Measurements from ENCODE around the gene PSMA8. TPM values are rescaled to one million over a fixed set of nuclear protein-coding genes. Genes with fewer than 3 reads are reported as not detected.
"Not testable (repeated sequence)": the region's sequence is repeated elsewhere in the genome, so short reads cannot be mapped to it uniquely, and the experiment has no call there.

Gene PSMA8
- total and polyA plus RNA-seq, 4 donors: 0.14 TPM; not detected in 3

- H3K9ac ChIP-seq (ENCODE audit: low read depth in 1 of 2, low read length in 2 of 2): no peak overlapping the region
- 80% methylated on average over 5 of the region's 5 CpGs for WGBS
- no peaks in the 10 kb centered on the region for H3K9me3 ChIP-seq (ENCODE audit: control insufficient read depth in 4 of 4, low read length in 3 of 4)
- H3K36me3 ChIP-seq (ENCODE audit: control insufficient read depth in 4 of 4, insufficient read depth in 3 of 4, low read depth in 1 of 4, low read length in 3 of 4): no peaks in the 10 kb centered on the region
- no peak for DNase-seq (ENCODE audit: low spot score)
- TF ChIP-seq MAX (IDR thresholded peaks at IDR 0.05) (no peak), YY1 (IDR thresholded peaks at IDR 0.05) (no peak), HNF4A (conservative IDR thresholded peaks at IDR 0.05) (no peak), GABPA (IDR thresholded peaks at IDR 0.05 in 1 of 2, conservative IDR thresholded peaks at IDR 0.05 in 1 of 2) (no peak), ZBTB33 (IDR thresholded peaks at IDR 0.05) (no peak), EGR1 (IDR thresholded peaks at IDR 0.05; ENCODE audit: low read depth in 2 of 2) (no peak), REST (IDR thresholded peaks at IDR 0.05) (no peak), CTCF (IDR thresholded peaks at IDR 0.05; ENCODE audit: low read depth, low read length, missing input control) (no peak), RAD21 (IDR thresholded peaks at IDR 0.05) (no peak)
- no peaks in the 10 kb centered on the region for H3K4me1 ChIP-seq (ENCODE audit: control insufficient read depth in 4 of 4, insufficient read depth in 4 of 4, low read length in 3 of 4)
- H3K4me3 ChIP-seq (ENCODE audit: low read depth in 1 of 3, low read length in 3 of 3): no peak overlapping the region
- no peak overlapping the region for H3K27ac ChIP-seq (ENCODE audit: low read depth in 1 of 2, low read length in 2 of 2)
- peaks cover 0 to 9% (median 0%) of the 10 kb centered on the region in 4 donors for H3K27me3 ChIP-seq (ENCODE audit: control insufficient read depth in 4 of 4, insufficient read depth in 4 of 4, low read length in 3 of 4)
Measured at GRCh38 chr18:26119246-26119645, 14.4 kb upstream of the PSMA8 start.

- no peak for TF ChIP-seq CTCF (IDR thresholded peaks at IDR 0.05; ENCODE audit: low read depth, low read length, missing input control)
- TF ChIP-seq ATF3 (IDR thresholded peaks at IDR 0.05): no peak
- no peak for TF ChIP-seq RXRA (IDR thresholded peaks at IDR 0.05)
- no peak for TF ChIP-seq SP1 (IDR thresholded peaks at IDR 0.05)
- H3K27ac ChIP-seq (ENCODE audit: low read depth in 1 of 2, low read length in 2 of 2): no peak overlapping the region
- DNase-seq (ENCODE audit: low spot score): no peak
- no peak overlapping the region for H3K4me3 ChIP-seq (ENCODE audit: low read depth in 1 of 3, low read length in 3 of 3)
- no peaks in the 10 kb centered on the region for H3K9me3 ChIP-seq (ENCODE audit: control insufficient read depth in 4 of 4, low read length in 3 of 4)
- H3K27me3 ChIP-seq (ENCODE audit: control insufficient read depth in 4 of 4, insufficient read depth in 4 of 4, low read length in 3 of 4): peaks cover 0 to 9% (median 0%) of the 10 kb centered on the region in 4 donors
- H3K36me3 ChIP-seq (ENCODE audit: control insufficient read depth in 4 of 4, insufficient read depth in 3 of 4, low read depth in 1 of 4, low read length in 3 of 4): no peaks in the 10 kb centered on the region
- H3K4me1 ChIP-seq (ENCODE audit: control insufficient read depth in 4 of 4, insufficient read depth in 4 of 4, low read length in 3 of 4): no peaks in the 10 kb centered on the region
- WGBS: 61% methylated on average over 1 of the region's 1 CpG
- H3K9ac ChIP-seq (ENCODE audit: low read depth in 1 of 2, low read length in 2 of 2): no peak overlapping the region
Measured at GRCh38 chr18:26121476-26121875, 12.2 kb upstream of the PSMA8 start.

- H3K9me3 ChIP-seq (ENCODE audit: control insufficient read depth in 4 of 4, low read length in 3 of 4); H3K36me3 ChIP-seq (ENCODE audit: control insufficient read depth in 4 of 4, insufficient read depth in 3 of 4, low read depth in 1 of 4, low read length in 3 of 4); DNase-seq (ENCODE audit: low spot score); H3K4me1 ChIP-seq (ENCODE audit: control insufficient read depth in 4 of 4, insufficient read depth in 4 of 4, low read length in 3 of 4); H3K27ac ChIP-seq (ENCODE audit: low read depth in 1 of 2, low read length in 2 of 2); H3K9ac ChIP-seq (ENCODE audit: low read depth in 1 of 2, low read length in 2 of 2); H3K4me3 ChIP-seq (ENCODE audit: low read depth in 1 of 3, low read length in 3 of 3); H3K27me3 ChIP-seq (ENCODE audit: control insufficient read depth in 4 of 4, insufficient read depth in 4 of 4, low read length in 3 of 4): not testable (repeated sequence)
- 83% methylated on average over 2 of the region's 2 CpGs for WGBS
Measured at GRCh38 chr18:26121994-26122393, 11.7 kb upstream of the PSMA8 start.

All from liver (tissue), 9 donors.